ENCODE data around the gene CDH13.

Gene CDH13

DNA sequence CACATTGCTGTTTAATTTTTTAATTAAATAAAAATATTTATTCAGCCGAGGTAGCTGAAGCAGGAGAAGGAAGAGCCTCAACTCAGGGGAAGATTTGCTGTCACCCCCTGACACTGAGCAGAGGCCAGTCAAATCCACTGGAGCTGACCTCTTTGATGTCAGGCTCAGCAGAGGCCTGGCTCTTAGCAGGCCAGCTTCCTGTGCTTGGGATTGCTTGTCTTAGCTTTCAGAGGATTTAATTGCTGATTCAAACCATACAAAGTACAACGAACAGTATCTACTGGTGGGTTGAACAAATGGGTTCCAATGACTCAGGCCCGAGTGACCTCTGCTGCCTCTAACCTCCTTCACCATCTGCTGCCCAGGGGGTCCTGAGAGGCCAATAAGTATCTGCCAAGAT is 764.0 kb downstream of the CDH13 start:
- no peak for DNase-seq
- Histone ChIP-seq H3K9me3 (replicated peaks; ENCODE audit: insufficient read depth, low read length) (no peaks in the 10 kb centered on the region), H3K9ac (ENCODE audit: low read length) (no peak overlapping the region), H2AFZ (ENCODE audit: low read length) (no peak overlapping the region), H3F3A (ENCODE audit: insufficient read depth, low read length) (no peaks in the 10 kb centered on the region), H4K20me1 (ENCODE audit: insufficient read depth, low read length) (no peaks in the 10 kb centered on the region), H3K4me2 (ENCODE audit: low read depth, low read length) (no peak overlapping the region), H3K4me1 (ENCODE audit: low read length) (no peaks in the 10 kb centered on the region), H3K27me3 (replicated peaks; ENCODE audit: insufficient read depth, low read length) (no peaks in the 10 kb centered on the region), H3K9me2 (replicated peaks; ENCODE audit: insufficient read depth, low read length) (no peaks in the 10 kb centered on the region), H3K79me2 (ENCODE audit: low read length) (no peaks in the 10 kb centered on the region), H3K4me3 (ENCODE audit: low read length) (no peak overlapping the region), H3K27ac (ENCODE audit: low read length) (no peak overlapping the region), H3K36me3 (replicated peaks; ENCODE audit: insufficient read depth, low read length) (no peaks in the 10 kb centered on the region)
- TF ChIP-seq EZH2 (optimal IDR thresholded peaks at IDR 0.05; ENCODE audit: low read depth, low read length) (no peak), EZH2phosphoT487 (IDR thresholded peaks at IDR 0.05; ENCODE audit: low read length) (no peak)
- TF ChIP-seq, protein P1, sequence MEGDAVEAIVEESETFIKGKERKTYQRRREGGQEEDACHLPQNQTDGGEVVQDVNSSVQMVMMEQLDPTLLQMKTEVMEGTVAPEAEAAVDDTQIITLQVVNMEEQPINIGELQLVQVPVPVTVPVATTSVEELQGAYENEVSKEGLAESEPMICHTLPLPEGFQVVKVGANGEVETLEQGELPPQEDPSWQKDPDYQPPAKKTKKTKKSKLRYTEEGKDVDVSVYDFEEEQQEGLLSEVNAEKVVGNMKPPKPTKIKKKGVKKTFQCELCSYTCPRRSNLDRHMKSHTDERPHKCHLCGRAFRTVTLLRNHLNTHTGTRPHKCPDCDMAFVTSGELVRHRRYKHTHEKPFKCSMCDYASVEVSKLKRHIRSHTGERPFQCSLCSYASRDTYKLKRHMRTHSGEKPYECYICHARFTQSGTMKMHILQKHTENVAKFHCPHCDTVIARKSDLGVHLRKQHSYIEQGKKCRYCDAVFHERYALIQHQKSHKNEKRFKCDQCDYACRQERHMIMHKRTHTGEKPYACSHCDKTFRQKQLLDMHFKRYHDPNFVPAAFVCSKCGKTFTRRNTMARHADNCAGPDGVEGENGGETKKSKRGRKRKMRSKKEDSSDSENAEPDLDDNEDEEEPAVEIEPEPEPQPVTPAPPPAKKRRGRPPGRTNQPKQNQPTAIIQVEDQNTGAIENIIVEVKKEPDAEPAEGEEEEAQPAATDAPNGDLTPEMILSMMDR (IDR thresholded peaks at IDR 0.05; ENCODE audit: low read length), result no peak

DNA sequence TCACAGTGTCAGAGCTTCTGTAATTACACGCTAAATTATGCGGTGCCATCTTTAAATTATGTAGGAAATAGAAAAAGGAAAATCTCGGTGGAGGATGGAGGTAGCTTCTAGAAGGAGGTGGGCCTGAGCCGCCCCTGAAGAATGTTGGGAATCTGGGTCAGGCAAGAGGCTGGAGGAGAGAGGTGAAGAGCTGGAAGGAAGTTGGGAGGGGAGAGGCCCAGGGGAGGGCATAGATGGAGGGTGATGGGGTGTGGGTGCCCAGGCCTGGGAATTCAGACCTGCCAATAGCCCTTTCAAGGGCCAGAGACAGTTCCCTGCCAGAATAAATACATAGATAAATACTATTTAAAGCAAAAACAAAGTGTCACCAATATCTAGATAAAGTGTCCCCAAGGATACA is 766.0 kb downstream of the CDH13 start:
- H3K4me1 ChIP-seq (ENCODE audit: low read length), result no peaks in the 10 kb centered on the region
- no peak overlapping the region for H2AFZ ChIP-seq (ENCODE audit: low read length)
- no peaks in the 10 kb centered on the region for H3F3A ChIP-seq (ENCODE audit: insufficient read depth, low read length)
- H3K27ac ChIP-seq (ENCODE audit: low read length), result no peak overlapping the region
- H3K9ac ChIP-seq (ENCODE audit: low read length), result no peak overlapping the region
- no peaks in the 10 kb centered on the region for H3K9me2 ChIP-seq (replicated peaks; ENCODE audit: insufficient read depth, low read length)
- no peak for DNase-seq
- H3K4me2 ChIP-seq (ENCODE audit: low read depth, low read length), result no peak overlapping the region
- H3K36me3 ChIP-seq (replicated peaks; ENCODE audit: insufficient read depth, low read length), result no peaks in the 10 kb centered on the region
- no peak overlapping the region for H3K4me3 ChIP-seq (ENCODE audit: low read length)
- H3K79me2 ChIP-seq (ENCODE audit: low read length), result no peaks in the 10 kb centered on the region
- H3K27me3 ChIP-seq (replicated peaks; ENCODE audit: insufficient read depth, low read length), result no peaks in the 10 kb centered on the region
- H4K20me1 ChIP-seq (ENCODE audit: insufficient read depth, low read length), result no peaks in the 10 kb centered on the region
- H3K9me3 ChIP-seq (replicated peaks; ENCODE audit: insufficient read depth, low read length), result no peaks in the 10 kb centered on the region
- TF ChIP-seq, protein P1 (IDR thresholded peaks at IDR 0.05; ENCODE audit: low read length), result no peak
- TF ChIP-seq EZH2 (optimal IDR thresholded peaks at IDR 0.05; ENCODE audit: low read depth, low read length) (no peak), EZH2phosphoT487 (IDR thresholded peaks at IDR 0.05; ENCODE audit: low read length) (no peak)

DNA sequence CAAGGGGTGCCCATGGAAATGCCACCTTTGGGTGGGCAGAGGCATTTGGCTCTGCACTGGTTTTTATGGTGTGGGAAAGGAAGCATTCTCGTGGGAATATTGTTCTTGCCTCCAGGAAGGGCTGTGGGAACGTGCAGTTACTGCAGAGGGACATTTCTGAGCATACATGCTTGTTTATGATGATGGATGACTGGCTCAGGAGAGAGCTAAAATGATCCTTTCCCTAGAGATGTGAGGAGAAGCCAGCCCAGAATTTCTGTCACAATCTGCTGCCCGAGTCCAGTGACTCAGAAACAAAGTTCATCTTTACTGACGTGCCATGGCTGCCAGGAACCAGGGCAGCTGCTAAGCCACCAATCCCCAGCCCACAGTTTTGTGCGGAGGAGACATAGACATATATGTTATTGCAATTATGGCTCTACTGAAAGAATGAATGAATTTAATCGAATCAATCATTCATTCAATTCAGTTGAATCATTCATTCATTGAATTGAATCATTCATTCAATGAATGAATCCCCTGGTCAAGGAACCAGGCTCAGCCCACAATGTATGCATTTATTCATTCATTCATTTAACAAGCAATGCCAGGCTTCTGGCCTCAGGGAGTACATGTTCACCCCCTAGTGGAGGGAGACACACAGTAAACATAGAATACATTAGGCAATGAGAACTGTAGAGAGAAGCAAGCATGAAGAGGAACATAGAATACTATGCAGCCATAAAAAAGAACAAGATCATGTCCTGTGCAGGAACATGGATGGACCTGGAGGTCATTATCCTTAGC is 766.6 kb downstream of the CDH13 start:
- no peak overlapping the region for H3K9ac ChIP-seq (ENCODE audit: low read length)
- no peaks in the 10 kb centered on the region for H4K20me1 ChIP-seq (ENCODE audit: insufficient read depth, low read length)
- no peak overlapping the region for H3K27ac ChIP-seq (ENCODE audit: low read length)
- no peaks in the 10 kb centered on the region for H3K36me3 ChIP-seq (replicated peaks; ENCODE audit: insufficient read depth, low read length)
- H3K4me2 ChIP-seq (ENCODE audit: low read depth, low read length), result no peak overlapping the region
- H3K79me2 ChIP-seq (ENCODE audit: low read length), result no peaks in the 10 kb centered on the region
- H3K9me3 ChIP-seq (replicated peaks; ENCODE audit: insufficient read depth, low read length), result no peaks in the 10 kb centered on the region
- no peaks in the 10 kb centered on the region for H3K4me1 ChIP-seq (ENCODE audit: low read length)
- H3K27me3 ChIP-seq (replicated peaks; ENCODE audit: insufficient read depth, low read length), result no peaks in the 10 kb centered on the region
- no peak overlapping the region for H3K4me3 ChIP-seq (ENCODE audit: low read length)
- no peak for DNase-seq
- TF ChIP-seq, protein P1 (IDR thresholded peaks at IDR 0.05; ENCODE audit: low read length), result no peak
- TF ChIP-seq EZH2 (optimal IDR thresholded peaks at IDR 0.05; ENCODE audit: low read depth, low read length), result no peak
- TF ChIP-seq EZH2phosphoT487 (IDR thresholded peaks at IDR 0.05; ENCODE audit: low read length), result no peak
- no peaks in the 10 kb centered on the region for H3F3A ChIP-seq (ENCODE audit: insufficient read depth, low read length)
- H3K9me2 ChIP-seq (replicated peaks; ENCODE audit: insufficient read depth, low read length), result no peaks in the 10 kb centered on the region
- no peak overlapping the region for H2AFZ ChIP-seq (ENCODE audit: low read length)
